Activated CD8-positive, alpha-beta memory T cell treated with anti-CD3 and anti-CD28 coated beads for 24 hours (primary cell): Measurements from ENCODE around the gene SUPT7L.
"Not testable (repeated sequence)": the region's sequence is repeated elsewhere in the genome, so short reads cannot be mapped to it uniquely, and the experiment has no call there.

Experiments
- DNase-seq: peaks from one replicate; pipeline ENCODE4 v3.0.0-alpha.2; 2020

Gene SUPT7L

GRCh38 chr2:27634291-27634690, 29.1 kb downstream of the SUPT7L start:
- no peak for DNase-seq

- not testable (repeated sequence) for DNase-seq
Measured at GRCh38 chr2:27630257-27630656, 33.2 kb downstream of the SUPT7L start.

GRCh38 chr2:27628767-27629709, 34.4 kb downstream of the SUPT7L start, which contains the start of the genes CCDC121 and GPN1:
CCDC121 (minus strand) TSS chr2:27629012; CDS start chr2:27627799, 1,213 bp downstream.
GPN1 (plus strand) TSS chr2:27629050; CDS start chr2:27629059, 9 bp downstream.
- DNase-seq: peak; percentile 94

GRCh38 chr2:27627963-27628766, 35.2 kb downstream of the SUPT7L start:
- DNase-seq: no peak

GRCh38 chr2:27626921-27627320, 36.5 kb downstream of the SUPT7L start:
- not testable (repeated sequence) for DNase-seq

GRCh38 chr2:27626323-27626722, 37.1 kb downstream of the SUPT7L start:
- not testable (repeated sequence) for DNase-seq

GRCh38 chr2:27624943-27625342, 38.5 kb downstream of the SUPT7L start:
- no peak for DNase-seq

- DNase-seq: no peak
Measured at GRCh38 chr2:27622921-27623384, 40.5 kb downstream of the SUPT7L start.

GRCh38 chr2:27621524-27621923, 41.9 kb downstream of the SUPT7L start:
- no peak for DNase-seq

- no peak for DNase-seq
Measured at GRCh38 chr2:27615316-27615715, 48.1 kb downstream of the SUPT7L start.

GRCh38 chr2:27613985-27614384, 49.4 kb downstream of the SUPT7L start:
- no peak for DNase-seq

- DNase-seq: no peak
Measured at GRCh38 chr2:27606611-27607010, 56.8 kb downstream of the SUPT7L start.
